Measurements from ENCODE around the gene PAXIP1. TPM values are rescaled to one million over a fixed set of nuclear protein-coding genes. Genes with fewer than 3 reads are reported as not detected.

Gene PAXIP1
- total RNA-seq, 1 donor from 2014 or later: 11.8 TPM

GRCh38 chr7:154994996-154995395 lies 7.9 kb downstream of the PAXIP1 start:
- no peak for DNase-seq
- Histone ChIP-seq H3K9me3 (no peaks in the 10 kb centered on the region), H3K4me3 (no peak overlapping the region), H3K36me3 (peaks cover 37% of the 10 kb centered on the region), H3K27me3 (no peaks in the 10 kb centered on the region), H3K4me1 (no peaks in the 10 kb centered on the region), H3K27ac (no peak overlapping the region)
- intact Hi-C loops (cut with DNase I): no loop called here
- no peak for TF ChIP-seq CTCF (IDR thresholded peaks at IDR 0.05)
- no peak for ATAC-seq

GRCh38 chr7:154990964-154991540 lies 11.9 kb downstream of the PAXIP1 start:
- TF ChIP-seq CTCF (IDR thresholded peaks at IDR 0.05): no peak
- Histone ChIP-seq H3K9me3 (no peaks in the 10 kb centered on the region), H3K27me3 (no peaks in the 10 kb centered on the region), H3K4me3 (no peak overlapping the region), H3K27ac (no peak overlapping the region), H3K4me1 (no peaks in the 10 kb centered on the region), H3K36me3 (peaks cover 11% of the 10 kb centered on the region)
- intact Hi-C loops (cut with DNase I): no loop called here
- no peak for DNase-seq
- no peak for ATAC-seq

- Histone ChIP-seq H3K9me3 (no peaks in the 10 kb centered on the region), H3K4me1 (no peaks in the 10 kb centered on the region), H3K27me3 (no peaks in the 10 kb centered on the region), H3K4me3 (no peak overlapping the region), H3K27ac (no peak overlapping the region), H3K36me3 (peaks cover 9% of the 10 kb centered on the region)
- intact Hi-C loops (cut with DNase I): no loop called here
- no peak for TF ChIP-seq CTCF (IDR thresholded peaks at IDR 0.05)
- no peak for DNase-seq
- no peak for ATAC-seq
These were observed 15.4 kb downstream of the PAXIP1 start for GRCh38 chr7:154987571-154987970.

GRCh38 chr7:154986200-154986945 lies 16.6 kb downstream of the PAXIP1 start:
- Histone ChIP-seq H3K36me3 (no peaks in the 10 kb centered on the region), H3K9me3 (no peaks in the 10 kb centered on the region), H3K27me3 (no peaks in the 10 kb centered on the region), H3K27ac (no peak overlapping the region), H3K4me1 (no peaks in the 10 kb centered on the region), H3K4me3 (no peak overlapping the region)
- ATAC-seq (peak; percentile 34), DNase-seq (no peak)
- TF ChIP-seq CTCF (IDR thresholded peaks at IDR 0.05): no peak
- intact Hi-C loops (cut with DNase I): no loop called here

- Histone ChIP-seq H3K27me3 (no peaks in the 10 kb centered on the region), H3K4me1 (no peaks in the 10 kb centered on the region), H3K4me3 (no peak overlapping the region), H3K9me3 (no peaks in the 10 kb centered on the region), H3K36me3 (no peaks in the 10 kb centered on the region), H3K27ac (no peak overlapping the region)
- ATAC-seq (no peak), DNase-seq (no peak)
- intact Hi-C loops (cut with DNase I): no loop called here
- no peak for TF ChIP-seq CTCF (IDR thresholded peaks at IDR 0.05)
These were observed 17.7 kb downstream of the PAXIP1 start for GRCh38 chr7:154985230-154985629.

Measured in upper lobe of right lung (tissue), 1 donor.